ENCODE measurements around the gene SND1. TPM values are rescaled to one million over a fixed set of nuclear protein-coding genes. Genes with fewer than 3 reads are reported as not detected.

The SND1 gene
- total RNA-seq, 4 donors from 2014 or later, result 84.2 to 98.8 (median 93.4) TPM

- Histone ChIP-seq H3K36me3 (peaks cover 0 to 62% (median 0%) of the 10 kb centered on the region in 3 donors), H3K4me3 (no peak overlapping the region), H3K4me1 (peaks cover 0 to 11% (median 6%) of the 10 kb centered on the region in 3 donors), H3K27me3 (no peaks in the 10 kb centered on the region), H3K9me3 (no peaks in the 10 kb centered on the region), H3K27ac (no peak overlapping the region)
- intact Hi-C loops (cut with DNase I), result no loop called here
- TF ChIP-seq POLR2A (IDR thresholded peaks at IDR 0.05), result no peak
- TF ChIP-seq, protein P1, sequence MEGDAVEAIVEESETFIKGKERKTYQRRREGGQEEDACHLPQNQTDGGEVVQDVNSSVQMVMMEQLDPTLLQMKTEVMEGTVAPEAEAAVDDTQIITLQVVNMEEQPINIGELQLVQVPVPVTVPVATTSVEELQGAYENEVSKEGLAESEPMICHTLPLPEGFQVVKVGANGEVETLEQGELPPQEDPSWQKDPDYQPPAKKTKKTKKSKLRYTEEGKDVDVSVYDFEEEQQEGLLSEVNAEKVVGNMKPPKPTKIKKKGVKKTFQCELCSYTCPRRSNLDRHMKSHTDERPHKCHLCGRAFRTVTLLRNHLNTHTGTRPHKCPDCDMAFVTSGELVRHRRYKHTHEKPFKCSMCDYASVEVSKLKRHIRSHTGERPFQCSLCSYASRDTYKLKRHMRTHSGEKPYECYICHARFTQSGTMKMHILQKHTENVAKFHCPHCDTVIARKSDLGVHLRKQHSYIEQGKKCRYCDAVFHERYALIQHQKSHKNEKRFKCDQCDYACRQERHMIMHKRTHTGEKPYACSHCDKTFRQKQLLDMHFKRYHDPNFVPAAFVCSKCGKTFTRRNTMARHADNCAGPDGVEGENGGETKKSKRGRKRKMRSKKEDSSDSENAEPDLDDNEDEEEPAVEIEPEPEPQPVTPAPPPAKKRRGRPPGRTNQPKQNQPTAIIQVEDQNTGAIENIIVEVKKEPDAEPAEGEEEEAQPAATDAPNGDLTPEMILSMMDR (IDR thresholded peaks at IDR 0.05), result no peak
- DNase-seq, result no peak
- WGBS, 2 donors, result 87 to 95% methylated on average over 3 to 13 of the region's 19 CpGs
These were observed 422.3 kb downstream of the SND1 start for GRCh38 chr7:128074336-128074735.

DNA sequence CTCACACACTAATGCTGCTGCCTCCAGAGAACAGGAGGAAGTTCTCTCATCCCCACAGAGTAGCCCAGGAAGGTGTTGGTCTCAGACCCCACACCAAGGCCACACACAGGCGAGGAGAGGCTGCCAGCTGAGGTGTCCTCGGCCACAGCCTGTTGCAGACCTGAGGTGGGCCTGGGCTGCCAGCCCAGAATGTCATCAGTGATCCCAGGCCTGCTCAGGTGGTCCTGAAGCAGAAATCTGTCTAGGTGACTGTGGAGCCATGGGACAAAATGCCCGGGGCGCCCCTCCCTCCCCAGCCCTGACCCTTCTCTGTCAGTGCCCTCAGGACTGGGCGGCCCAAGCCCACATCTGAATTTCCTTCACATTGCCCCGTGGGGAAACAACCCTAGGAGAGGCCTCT, 422.7 kb downstream of the SND1 start:
- Histone ChIP-seq H3K27me3 (no peaks in the 10 kb centered on the region), H3K4me1 (peaks cover 0 to 11% (median 6%) of the 10 kb centered on the region in 3 donors), H3K36me3 (peaks cover 0 to 66% (median 0%) of the 10 kb centered on the region in 3 donors), H3K4me3 (no peak overlapping the region), H3K27ac (no peak overlapping the region), H3K9me3 (no peaks in the 10 kb centered on the region)
- intact Hi-C loops (cut with DNase I), result no loop called here
- no peak for DNase-seq
- WGBS, 2 donors, result 100% methylated on average over 2 of the region's 6 CpGs; no CpG with 5 or more reads in 1 of the 2 donors
- TF ChIP-seq, protein P1 (IDR thresholded peaks at IDR 0.05), result no peak

- TF ChIP-seq, protein P1 (IDR thresholded peaks at IDR 0.05), result no peak
- TF ChIP-seq POLR2A (IDR thresholded peaks at IDR 0.05), result no peak
- peaks cover 0 to 11% (median 6%) of the 10 kb centered on the region in 3 donors for H3K4me1 ChIP-seq
- peaks cover 0 to 73% (median 0%) of the 10 kb centered on the region in 3 donors for H3K36me3 ChIP-seq
- intact Hi-C loops (cut with DNase I), result no loop called here
- no peaks in the 10 kb centered on the region for H3K27me3 ChIP-seq
- 88 to 89% methylated on average over 6 to 8 of the region's 12 CpGs for WGBS, 2 donors
- H3K4me3 ChIP-seq, result no peak overlapping the region
- H3K27ac ChIP-seq, result no peak overlapping the region
- H3K9me3 ChIP-seq, result no peaks in the 10 kb centered on the region
- no peak for DNase-seq
These were observed 423.5 kb downstream of the SND1 start for GRCh38 chr7:128075242-128076095.

DNA sequence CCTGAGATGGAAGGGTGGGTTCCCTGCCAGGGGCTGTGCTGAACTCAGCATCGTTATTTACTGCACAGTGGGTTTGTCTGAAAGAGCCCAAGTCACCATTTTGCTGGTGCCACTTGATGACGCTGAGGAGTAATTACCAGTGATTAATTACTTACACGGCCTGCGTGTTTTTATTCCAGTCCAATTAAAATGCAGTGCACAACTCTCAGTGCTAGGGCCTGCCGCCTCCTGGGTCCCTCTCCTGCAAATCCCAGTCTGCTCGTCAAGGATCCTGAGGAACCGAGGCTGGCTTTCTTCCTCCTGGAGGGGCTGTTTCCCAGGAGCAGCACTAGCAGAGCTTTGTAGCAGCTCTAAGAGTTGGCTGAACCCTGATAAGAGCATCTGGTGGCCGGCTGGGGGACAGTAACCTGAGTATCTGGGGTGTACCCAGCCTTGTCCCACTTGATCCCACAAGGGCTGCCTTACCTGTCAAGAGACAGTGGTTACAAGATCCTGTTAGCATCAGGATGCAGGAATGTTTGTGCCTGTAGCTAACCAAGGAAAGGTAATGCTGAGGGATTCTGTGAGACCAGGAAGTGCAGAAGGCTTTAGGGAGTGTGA, 424.3 kb downstream of the SND1 start:
- Histone ChIP-seq H3K27me3 (no peaks in the 10 kb centered on the region), H3K36me3 (peaks cover 0 to 81% (median 1%) of the 10 kb centered on the region in 3 donors), H3K9me3 (no peaks in the 10 kb centered on the region), H3K4me3 (no peak overlapping the region), H3K27ac (no peak overlapping the region), H3K4me1 (peaks cover 0 to 11% (median 6%) of the 10 kb centered on the region in 3 donors)
- WGBS, 2 donors, result 67 to 82% methylated on average over 1 to 6 of the region's 8 CpGs
- TF ChIP-seq POLR2A (IDR thresholded peaks at IDR 0.05), result no peak
- TF ChIP-seq, protein P1 (IDR thresholded peaks at IDR 0.05), result no peak
- intact Hi-C loops (cut with DNase I), result no loop called here
- no peak for DNase-seq

GRCh38 chr7:128076796-128077271, 424.8 kb downstream of the SND1 start:
- DNase-seq, result no peak

More at GRCh38 chr7:128076796-128077271, 424.8 kb downstream of the SND1 start:
- no peaks in the 10 kb centered on the region for H3K9me3 ChIP-seq
- TF ChIP-seq POLR2A (IDR thresholded peaks at IDR 0.05), result no peak
- TF ChIP-seq, protein P1 (IDR thresholded peaks at IDR 0.05), result no peak
- no peaks in the 10 kb centered on the region for H3K27me3 ChIP-seq
- H3K36me3 ChIP-seq, result peaks cover 0 to 87% (median 4%) of the 10 kb centered on the region in 3 donors
- H3K27ac ChIP-seq, result no peak overlapping the region
- H3K4me3 ChIP-seq, result no peak overlapping the region
- WGBS, 2 donors, result 37% methylated on average over 5 of the region's 7 CpGs; no CpG with 5 or more reads in 1 of the 2 donors
- H3K4me1 ChIP-seq, result peaks cover 0 to 11% (median 6%) of the 10 kb centered on the region in 3 donors
- intact Hi-C loops (cut with DNase I), result no loop called here

Data from esophagus squamous epithelium (tissue), 5 donors.